GM18517 (cell line): ENCODE measurements around the gene URM1.
A peak's percentile ranks its signal among the peaks of the same experiment; 100 is the strongest.
"Not testable (repeated sequence)": the region's sequence is repeated elsewhere in the genome, so short reads cannot be mapped to it uniquely, and the experiment has no call there.

Source experiments
- ATAC-seq: cut with Tn5 transposase; IDR thresholded peaks from one replicate; pipeline ENCODE4 v1.9.1; 2021; ENCODE audit warnings: mild to moderate bottlenecking, moderate library complexity; ENCODE audit not compliant: unreplicated experiment

URM1 gene

DNA sequence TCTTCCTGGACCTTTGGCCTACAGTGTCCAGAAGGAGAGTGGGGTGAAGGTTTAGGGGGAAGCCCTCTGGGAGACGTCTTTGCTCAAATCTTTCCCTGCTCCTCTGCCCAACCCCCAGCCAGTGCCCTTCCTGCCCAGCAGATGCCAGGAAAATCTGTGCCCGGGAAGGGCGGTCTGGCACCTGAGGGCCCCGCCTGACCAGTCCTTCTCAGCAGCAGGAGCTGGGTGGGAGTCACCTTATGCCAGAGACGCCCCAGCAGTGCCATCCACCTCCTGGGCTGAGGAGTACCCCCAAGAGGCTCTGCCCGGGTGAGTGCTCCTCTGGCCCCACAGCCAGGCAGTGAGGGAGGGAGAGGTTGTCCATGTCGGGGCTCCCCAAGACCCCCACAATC lies 34.6 kb downstream of the URM1 start:
- no peak for ATAC-seq

DNA sequence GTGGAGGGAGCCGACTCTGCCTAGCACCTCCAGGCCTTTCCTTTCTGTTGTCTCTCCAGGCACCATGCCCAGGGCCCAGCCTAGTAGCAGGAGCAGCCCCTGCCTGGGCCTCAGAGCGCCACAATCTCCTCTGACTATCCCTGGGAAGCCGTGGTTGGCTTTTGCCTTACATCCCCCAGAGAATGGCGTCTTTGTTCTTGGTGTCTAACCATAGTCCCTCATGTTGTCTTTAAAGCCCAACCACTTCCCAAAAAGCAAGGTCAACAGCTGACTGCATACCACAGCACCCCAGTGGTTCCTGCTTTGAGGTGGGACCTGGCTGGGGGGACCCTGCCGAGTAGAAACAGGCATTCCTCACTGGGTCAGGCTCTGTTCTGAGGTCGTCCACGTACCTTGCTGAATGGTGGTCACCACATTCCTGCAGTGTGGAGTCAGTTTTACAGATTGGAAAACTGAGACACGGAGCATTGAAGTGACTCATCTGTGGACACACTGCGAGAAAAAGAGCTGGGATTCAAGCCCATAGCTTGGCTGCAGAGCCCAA lies 35.7 kb downstream of the URM1 start:
- no peak for ATAC-seq

DNA sequence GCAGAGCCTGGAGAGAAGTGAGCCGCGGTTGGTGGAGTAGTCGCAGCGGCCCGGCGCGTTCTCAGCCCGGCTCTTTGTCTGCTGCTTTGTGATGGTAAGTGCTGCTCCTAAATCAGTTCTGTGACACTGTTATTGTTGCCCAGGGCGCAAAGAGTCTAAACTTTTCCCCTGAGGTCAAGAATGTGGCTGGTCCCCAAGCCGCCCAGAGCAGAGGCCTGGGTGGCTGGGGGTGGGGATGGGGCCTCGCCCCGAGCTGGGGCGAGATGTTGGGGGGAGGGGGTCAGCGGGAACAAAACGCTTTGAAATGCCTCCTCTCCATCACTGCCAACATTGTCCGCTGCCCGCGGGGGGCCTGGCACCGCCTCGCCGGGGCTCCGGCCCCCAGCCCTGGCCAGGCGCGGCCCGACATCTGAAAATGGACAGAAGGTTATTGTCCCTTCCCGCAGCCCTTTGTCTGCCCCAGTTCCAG lies 37.8 kb downstream of the URM1 start:
- ATAC-seq: no peak

DNA sequence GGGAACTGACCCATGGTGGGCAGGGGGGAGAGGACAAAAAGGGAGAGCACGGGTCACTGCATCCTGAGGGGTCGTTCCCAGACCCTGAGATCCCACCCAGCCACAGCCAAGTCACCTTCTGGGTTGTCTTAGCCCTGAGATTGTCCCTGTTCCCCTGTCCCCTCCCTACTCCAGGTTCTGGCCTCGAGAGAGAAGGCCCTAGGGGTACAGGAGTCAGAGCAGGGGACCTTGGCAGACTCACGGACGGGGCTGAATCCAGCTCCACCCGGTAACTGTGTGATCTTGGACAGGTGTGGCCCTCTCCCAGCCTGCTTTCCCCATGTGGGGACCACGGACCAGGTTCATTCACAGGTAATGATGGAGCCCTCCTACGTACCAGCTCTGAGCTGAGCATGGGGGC lies 38.3 kb downstream of the URM1 start:
- ATAC-seq: no peak

DNA sequence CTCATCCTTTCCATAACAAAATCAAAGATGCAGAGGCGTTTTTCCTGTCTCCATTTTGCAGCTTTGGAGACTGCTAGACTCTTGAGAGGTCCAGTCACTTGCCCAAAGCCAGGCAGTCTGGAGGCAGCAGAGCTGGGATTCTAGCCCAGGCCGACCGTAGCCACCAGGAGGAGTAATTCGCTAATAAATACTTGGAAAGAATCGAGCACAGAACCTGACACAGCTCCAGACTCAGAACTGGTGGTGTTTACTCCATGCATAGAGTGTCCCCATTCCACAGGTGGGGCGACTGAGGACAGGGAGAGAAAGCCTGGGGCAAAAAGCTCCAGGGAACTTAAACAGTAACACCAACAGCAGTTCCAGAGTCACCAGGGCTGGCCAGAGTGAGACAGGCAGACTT lies 38.8 kb downstream of the URM1 start:
- no peak for ATAC-seq

DNA sequence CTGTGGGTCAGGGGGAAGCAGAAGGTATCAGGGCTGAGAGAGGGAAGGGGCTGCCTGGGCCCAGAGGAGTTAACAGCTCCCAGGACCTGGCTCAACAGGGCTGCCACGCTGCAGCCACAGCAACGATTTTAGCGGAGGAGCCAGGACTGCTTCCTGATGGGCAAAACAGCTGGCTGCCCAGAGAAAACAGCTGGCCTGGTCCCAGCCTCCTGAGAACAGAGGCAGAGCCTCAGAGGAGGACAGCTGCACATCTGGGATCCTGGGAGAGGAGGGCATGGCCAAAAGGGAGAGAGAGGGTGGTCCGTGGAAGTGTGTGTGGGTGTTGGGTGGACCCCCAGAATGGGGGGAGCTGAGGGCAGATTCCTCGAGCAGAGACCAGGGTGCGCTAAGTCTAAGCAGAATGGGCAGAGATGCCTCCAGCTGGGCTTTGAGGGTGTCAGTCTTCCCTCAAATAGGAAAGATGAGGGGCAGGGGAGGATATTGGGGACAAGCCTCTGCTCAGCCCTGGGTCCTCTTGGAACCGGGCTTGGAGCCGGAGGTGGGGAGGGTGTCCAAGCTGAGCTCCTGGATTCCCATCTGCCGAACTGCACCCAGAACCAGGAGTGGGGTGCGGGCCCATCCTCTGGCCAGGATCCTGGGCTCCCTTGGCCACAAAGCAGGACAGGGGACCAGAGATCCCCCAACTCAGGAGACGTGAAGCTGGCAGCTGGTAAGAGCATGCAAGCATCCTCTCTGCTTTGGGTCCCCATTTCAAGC lies 40.4 kb downstream of the URM1 start:
- ATAC-seq: no peak

DNA sequence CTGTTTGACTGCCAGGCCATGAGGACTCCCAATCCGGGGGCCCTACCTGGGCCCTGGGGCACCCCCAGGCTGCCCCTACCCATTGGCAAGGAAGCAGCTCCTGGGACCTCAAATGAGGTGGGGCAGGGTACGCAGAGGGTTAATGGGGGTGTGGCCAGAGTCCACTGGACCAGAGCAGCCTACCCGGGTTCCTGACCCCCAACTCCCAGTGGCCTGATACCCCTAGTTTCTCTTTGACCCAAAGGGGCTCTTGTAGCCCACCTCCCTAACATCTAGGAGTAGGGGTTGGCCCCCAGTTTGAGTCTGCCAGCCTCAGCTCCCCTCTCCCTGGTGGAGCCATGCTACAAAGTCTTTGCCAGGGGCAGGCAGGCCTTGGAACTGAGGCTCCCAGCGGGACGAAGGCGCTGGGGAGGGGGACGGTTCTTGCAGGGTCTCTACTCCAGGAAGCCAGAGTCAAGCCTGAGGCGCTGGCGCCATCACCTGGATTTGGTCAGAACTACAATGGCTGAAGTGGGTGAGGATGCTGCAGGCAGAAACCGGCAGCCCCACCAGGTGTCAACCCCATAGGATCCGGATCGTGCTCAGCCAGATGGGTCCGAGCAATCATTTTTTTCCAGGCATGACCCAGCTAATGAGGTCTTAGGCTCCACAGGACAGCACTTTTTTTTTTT lies 41.1 kb downstream of the URM1 start:
- ATAC-seq: no peak

DNA sequence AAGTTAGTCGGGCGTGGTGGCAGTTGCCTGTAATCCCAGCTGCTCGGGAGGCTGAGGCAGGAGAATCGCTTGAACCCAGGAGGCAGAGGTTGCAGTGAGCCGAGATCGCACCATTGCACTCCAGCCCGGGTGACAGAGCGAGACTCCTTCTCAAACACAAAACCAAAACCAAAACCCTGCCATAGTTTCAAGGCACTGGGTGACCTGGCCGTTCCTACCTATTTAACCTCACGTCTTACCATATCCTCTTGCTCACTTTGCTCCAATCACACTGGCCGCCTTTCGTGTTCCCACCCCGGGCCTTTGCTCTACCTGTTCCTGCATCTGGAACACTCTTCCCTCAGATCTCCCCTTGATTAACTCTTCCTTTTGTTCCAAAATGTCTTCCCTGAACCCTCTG lies 42.6 kb downstream of the URM1 start:
- ATAC-seq: not testable (repeated sequence)

DNA sequence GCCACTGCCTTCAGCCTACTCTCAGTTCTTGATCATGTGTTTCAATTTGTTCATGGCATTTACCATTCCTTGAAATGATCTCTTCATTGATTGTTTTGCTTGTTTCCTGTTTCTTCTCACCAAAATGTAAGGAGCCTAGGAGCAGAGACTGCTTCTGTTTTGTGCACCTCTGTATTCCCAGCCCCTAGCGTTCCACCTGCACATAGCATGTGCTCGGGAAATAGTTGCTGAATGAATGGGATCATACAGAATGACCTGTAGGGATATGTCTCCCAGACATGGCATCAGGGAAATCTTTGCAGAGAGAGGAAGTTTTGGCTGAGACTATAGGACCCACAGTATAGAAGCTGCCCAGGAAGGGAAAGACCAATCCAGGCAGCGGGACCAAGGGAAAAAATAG lies 43.3 kb downstream of the URM1 start:
- no peak for ATAC-seq

DNA sequence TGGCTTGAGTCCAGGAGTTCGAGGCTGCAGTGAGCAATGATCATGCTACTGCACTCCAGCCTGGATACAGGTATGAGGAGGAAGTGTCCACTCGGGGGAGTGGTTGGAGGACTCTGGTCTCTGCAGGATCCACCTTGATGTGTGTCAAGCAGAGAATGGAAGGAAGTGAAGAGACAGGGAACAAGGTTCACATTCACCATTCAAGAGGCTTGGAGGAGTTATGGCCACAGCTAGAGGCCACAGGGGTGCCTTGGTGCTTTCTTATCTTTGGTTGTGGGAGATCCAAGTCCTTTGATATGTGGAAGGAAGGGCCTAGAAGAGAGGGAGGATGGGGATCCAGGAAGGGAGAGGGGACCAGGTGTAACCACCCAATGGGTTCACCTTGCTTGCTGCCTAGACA lies 44.1 kb downstream of the URM1 start:
- ATAC-seq: no peak

DNA sequence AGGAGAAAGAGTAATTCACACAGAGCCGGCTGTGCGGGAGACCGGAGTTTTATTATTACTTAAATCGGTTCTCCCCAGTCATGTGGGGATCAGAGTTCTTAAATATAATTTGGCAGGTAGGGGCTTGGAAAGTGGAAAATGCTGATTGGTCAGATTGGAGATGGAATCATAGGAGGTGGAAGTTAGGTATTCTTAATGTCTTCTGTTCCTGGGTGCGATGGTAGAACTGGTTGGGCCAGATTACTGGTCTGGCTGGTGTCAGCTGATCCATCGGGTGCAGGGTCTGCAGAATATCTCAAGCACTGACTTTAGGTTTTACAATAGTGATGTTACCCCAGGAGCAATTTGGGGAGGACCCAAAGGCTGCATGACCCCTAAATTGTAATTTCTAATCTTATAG lies 44.8 kb downstream of the URM1 start:
- no peak for ATAC-seq

DNA sequence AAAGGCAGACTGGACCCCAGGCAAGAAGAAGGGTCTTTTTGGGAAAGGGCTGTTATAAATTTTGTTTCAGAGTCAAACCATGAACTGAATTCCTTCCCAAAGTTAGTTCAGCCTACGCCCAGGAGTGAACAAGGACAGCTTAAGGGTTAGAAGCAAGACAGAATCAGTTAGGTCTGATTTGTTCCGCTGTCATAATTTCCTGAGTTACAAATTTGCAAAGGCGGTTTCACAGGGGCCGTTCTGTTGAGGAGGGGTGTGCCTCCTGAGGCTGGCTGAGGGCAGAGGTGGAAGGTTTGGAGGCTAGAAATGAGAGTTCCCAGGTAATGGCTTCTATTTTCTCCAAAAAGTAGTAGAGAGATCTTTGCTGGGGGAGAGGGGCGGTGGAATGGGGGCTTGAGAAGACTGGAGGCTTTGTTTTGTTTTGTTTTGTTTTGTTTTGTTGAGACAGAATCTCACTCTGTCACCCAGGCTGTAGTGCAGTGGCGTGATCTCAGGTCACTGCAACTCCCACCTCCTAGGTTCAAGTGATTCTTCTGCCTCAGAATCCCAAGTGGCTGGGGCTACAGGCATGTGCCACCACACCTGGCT lies 45.4 kb downstream of the URM1 start:
- ATAC-seq: no peak

DNA sequence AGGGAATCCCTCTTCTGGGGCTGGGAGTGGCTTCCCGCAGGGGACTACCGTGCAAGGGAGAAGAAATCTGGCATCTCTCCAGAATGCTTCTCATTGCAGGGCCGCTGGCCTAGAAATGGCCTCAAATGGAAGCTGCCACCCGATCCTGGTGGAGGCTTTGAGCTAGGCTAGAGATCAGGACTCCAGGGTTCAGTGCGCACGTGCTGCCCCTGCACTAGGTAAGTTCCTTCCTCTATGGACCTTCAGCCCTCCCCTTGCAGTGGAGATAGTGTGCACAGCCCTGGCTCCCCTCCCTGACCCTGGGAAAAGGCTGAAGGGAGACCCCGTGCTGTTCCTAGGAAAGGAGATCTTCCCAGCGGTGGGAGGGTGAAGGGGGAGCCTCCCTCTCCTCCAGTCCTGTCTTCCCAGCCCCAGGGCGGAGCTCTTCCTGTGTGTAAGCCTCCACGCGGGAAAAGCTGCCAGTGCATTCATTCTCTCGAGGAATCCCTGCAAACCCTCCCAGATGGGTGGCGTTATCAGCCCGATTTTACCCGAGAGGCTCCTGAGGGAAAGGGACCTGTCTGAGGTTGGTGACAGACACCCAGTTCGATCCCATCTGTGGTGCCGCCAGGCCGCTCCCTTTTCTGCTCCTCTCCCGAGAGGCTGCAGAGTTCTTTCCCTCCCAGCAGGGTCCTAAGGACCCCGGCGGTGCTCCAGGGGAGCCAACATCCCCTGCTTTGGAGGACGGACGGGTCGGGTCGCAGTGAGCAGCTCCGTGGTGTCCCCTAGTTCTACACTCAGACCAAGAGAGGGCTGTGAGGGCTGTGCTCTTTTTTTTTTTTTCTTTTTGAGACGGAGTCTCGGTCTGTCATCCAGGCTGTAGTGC lies 48.1 kb downstream of the URM1 start:
- no peak for ATAC-seq

DNA sequence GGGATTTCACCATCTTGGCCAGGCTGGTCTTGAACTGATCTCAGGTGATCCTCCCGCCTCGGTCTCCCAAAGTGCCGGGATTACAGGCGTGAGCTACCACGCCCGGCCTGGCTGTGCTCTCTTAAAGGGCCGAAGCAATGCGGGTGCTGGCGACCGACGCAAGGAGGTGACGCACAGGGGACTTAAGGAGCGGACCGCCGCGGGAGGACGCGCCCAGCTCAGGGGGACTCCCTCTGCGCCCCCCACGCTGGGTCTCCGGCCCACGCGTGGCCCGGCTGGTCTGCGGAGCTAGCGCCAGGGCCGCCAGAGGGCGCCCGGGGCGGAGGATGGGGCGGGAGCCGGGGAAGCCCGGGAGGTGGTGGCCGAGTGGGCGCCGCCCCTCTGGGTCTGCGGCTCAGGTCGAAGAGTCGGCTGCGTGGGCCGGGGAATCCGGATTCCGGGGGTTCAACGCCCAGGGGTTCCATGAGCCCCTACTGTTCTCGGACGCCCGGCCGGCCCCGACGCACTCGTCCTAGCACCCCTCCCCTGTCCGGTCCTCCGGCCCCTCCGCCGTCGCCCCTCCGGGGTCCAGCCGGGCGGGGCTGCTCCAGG lies 49.0 kb downstream of the URM1 start:
- ATAC-seq: peak; percentile 63

DNA sequence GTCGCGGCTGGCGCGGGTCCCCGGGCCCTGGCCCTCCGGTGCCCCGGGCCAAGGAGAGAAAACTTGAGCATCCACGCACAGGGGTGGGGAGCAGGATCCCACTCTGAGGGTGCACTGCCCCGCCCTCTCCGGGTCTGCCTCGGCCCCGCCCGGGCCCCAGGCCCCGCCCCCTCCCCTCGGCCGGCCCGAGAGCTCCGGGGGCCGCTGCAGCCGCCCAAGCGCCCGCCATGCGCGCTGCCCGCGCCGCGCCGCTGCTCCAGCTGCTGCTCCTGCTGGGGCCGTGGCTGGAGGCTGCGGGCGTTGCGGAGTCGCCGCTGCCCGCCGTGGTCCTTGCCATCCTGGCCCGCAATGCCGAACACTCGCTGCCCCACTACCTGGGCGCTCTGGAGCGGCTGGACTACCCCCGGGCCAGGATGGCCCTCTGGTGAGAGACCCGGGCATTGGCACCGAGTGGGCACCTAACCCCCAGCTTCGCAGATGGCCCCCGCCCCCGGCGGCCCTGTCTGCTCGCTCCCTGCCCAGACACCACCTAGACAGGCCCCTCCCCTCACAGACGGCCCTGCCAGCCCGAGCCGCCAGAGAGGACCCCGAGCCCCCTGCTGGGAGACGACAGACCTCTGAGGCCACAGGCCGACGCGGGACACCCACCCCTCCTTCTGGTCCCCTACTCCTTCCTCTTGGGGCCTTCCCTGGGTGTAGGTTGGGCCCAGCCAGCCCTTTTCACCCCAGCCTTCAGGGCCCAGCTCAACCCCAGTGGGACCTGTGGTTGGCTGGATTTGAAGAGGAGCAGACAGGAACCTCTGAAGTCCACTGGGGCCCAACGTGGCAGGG lies 49.7 kb downstream of the URM1 start, which contains the start of gene CERCAM:
Gene CERCAM (plus strand): TSS at position 207 of the 831 bp plus-strand sequence. CDS start 21 bp downstream, at position 228.
- ATAC-seq: peak; percentile 66

DNA sequence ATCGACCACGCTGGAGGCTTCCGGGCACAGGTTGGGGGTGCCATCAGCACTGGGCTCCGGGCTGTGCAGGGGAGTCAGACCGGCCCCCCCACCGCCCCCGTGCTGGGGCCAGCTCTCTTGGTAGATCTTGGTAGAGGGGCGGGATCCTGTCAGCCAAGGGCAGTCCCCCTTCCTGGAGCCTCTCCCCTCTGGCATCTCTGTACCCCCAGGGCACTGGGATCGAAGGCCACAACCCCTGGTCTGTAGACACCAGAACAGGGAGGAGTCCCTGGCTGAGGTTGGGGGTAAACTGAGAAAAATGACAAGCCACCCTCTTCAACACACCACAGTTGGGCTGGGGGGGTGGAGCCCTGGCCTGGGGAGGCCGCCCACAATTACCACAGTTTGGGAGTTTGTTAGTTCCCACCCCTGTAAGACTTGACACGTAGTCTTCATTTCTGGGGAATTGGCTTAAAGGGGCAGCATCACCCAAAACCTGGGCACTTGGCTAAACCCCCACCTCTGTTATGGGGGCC lies 50.4 kb downstream of the URM1 start:
- ATAC-seq: no peak

DNA sequence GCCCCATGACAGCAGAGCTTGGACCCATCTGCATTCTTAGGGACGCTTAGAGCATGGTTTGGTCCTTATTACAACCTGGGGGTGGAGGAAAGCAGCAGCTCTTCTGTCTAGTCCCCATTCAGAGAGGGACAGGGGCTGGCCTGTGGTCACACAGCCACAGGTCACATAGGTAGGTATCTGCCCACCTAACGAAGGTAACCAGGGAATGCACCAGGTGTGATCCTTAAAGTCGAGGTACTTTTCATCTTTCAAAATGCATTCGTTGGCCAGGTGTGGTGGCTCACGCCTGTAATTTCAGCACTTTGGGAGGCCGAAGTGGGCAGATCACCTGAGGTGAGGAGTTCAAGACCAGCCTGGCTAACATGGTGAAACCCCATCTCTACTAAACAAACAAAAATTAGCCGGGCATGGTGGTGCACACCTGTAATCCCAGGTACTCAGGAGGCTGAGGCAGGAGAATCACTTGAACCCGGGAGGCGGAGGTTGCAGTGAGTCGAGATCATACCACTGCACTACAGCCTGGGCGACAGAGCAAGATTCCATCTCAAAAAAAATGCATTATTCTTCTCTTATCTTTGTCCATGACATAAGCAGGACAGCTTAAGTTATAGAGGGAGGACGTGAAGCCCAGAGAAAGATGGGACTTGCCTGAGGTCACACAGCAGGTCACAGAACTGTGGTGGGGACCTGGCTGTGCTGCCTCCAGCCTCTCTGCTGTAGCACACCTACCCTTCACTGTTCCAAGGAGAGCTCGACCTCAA lies 51.0 kb downstream of the URM1 start:
- ATAC-seq: not testable (repeated sequence)

DNA sequence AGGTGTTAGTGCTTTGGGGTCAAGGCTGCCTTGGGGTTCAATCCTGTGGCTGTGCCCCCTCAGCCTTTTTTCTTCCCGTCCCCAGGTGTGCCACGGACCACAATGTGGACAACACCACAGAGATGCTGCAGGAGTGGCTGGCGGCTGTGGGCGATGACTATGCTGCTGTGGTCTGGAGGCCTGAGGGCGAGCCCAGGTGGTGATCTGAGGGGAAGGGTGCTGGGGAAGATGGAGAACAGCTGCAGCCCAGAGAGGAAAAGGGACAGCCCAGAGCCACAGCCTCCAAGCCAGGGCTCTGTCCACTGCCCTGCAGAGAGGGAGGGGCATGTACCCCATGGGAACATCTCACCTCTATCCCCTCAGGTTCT lies 51.6 kb downstream of the URM1 start:
- ATAC-seq: no peak

DNA sequence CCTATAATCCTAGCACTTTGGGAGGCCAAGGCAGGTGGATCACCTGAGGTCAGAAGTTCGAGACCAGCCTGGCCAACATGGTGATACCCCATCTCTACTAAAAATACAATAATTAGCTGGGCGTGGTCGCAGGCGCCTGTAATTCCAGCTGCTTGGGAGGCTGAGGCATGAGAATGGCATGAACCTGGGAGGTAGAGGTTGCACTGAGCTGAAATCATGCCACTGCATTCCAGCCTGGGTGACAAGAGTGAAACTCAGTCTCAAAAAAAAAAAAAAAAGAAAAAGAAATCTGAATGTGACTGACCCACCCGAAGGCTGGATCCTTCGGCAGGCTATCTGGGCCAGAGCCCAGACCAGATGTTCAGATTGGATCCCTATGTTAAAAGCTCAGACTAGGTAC lies 52.2 kb downstream of the URM1 start:
- not testable (repeated sequence) for ATAC-seq
